Spleen (tissue), 11 donors: Measurements from ENCODE around the gene SPIRE2. TPM values are rescaled to one million over a fixed set of nuclear protein-coding genes. Genes with fewer than 3 reads are reported as not detected.

Experiments
- DNase-seq: peaks from one replicate; pipeline ENCODE4 v3.0.0-alpha.2; 2020
- H3K27ac ChIP-seq, 8 donors: fragments of 200-600 bp; sonication (generic) in 7 of 8; 1 replicate in 4 of 8; 2 replicates in 4 of 8; pipeline versions ENCODE4 v1.5.0 to v1.8.0; 2016 to 2021; ENCODE audit warnings: inconsistent platforms in 4 of 8, mild to moderate bottlenecking in 4 of 8, moderate library complexity in 1 of 8
- H3K27me3 ChIP-seq, 7 donors: fragments of 200-600 bp; sonication (generic) in 6 of 7; replicated peaks in 1 of 7; 1 replicate in 4 of 7; 2 replicates in 3 of 7; pipeline versions ENCODE4 v1.5.0 to v1.8.0; 2016 to 2021; ENCODE audit warnings: inconsistent platforms in 3 of 7, mild to moderate bottlenecking in 1 of 7
- H3K36me3 ChIP-seq, 6 donors: fragments of 200-600 bp; sonication (generic) in 5 of 6; 1 replicate in 4 of 6; 2 replicates in 2 of 6; pipeline versions ENCODE4 v1.5.0 to v1.8.0; 2016 to 2021; ENCODE audit warnings: inconsistent platforms in 2 of 6
- H3K4me1 ChIP-seq, 6 donors: fragments of 200-600 bp; sonication (generic) in 5 of 6; 1 replicate in 3 of 6; 2 replicates in 3 of 6; pipeline versions ENCODE4 v1.5.0 to v1.8.0; 2016 to 2021; ENCODE audit warnings: inconsistent platforms in 3 of 6
- H3K4me3 ChIP-seq, 8 donors: fragments of 200-600 bp; sonication (generic) in 7 of 8; 1 replicate in 4 of 8; 2 replicates in 4 of 8; pipeline versions ENCODE4 v1.5.0 to v1.8.0; 2016 to 2021; ENCODE audit warnings: inconsistent platforms in 4 of 8, mild to moderate bottlenecking in 4 of 8, moderate library complexity in 2 of 8
- H3K9me3 ChIP-seq, 8 donors: fragments of 200-600 bp; sonication (generic) in 7 of 8; 1 replicate in 4 of 8; 2 replicates in 4 of 8; pipeline versions ENCODE4 v1.5.0 to v1.8.0; 2016 to 2021; ENCODE audit warnings: inconsistent platforms in 4 of 8
- CTCF ChIP-seq, 11 experiments: fragments of 200-600 bp in 7 of 11; fragments of 450-650 bp in 4 of 11; sonication (generic) in 4 of 11; IDR thresholded peaks in 8 of 11; conservative IDR thresholded peaks in 3 of 11; 1 replicate in 7 of 11; 2 replicates in 4 of 11; pipeline versions ENCODE4 v1.4.0 to v1.8.0; 2016 to 2021; ENCODE audit warnings: antibody characterized with exemption in 11 of 11, inconsistent platforms in 4 of 11, mild to moderate bottlenecking in 1 of 11
- POLR2A ChIP-seq, 3 donors: fragments of 450-650 bp; IDR thresholded peaks; one replicate each; pipeline ENCODE4 v1.5.1; 2017; ENCODE audit warnings: antibody characterized with exemption in 3 of 3, mild to moderate bottlenecking in 1 of 3
- POLR2AphosphoS5 ChIP-seq, 3 donors: sonication (generic); formaldehyde crosslinking; IDR thresholded peaks; one replicate each; pipeline ENCODE4 v1.5.1; 2017; ENCODE audit warnings: antibody characterized with exemption in 3 of 3
- WGBS, 5 donors: extraction: QIAGEN DNeasy Blood & Tissue Kit in 3 of 5; methylation state at CpG; one replicate each; pipeline versions ENCODE4 v1.1.5 to v1.1.7; 2013 to 2018; 5-methylcytosine and 5-hydroxymethylcytosine counted together
- intact Hi-C: fragments of 100-400 bp; cut with DNase I; formaldehyde crosslinking; loops from one replicate; pipeline ENCODE4 v1.15.0; 2023; ENCODE audit warnings: low total_unique reads
- polyA plus RNA-seq, 3 donors: library from polyadenylated mRNA; stranded (reverse); fragments of 200-250 nt; gene quantifications; one replicate each; pipeline ENCODE4 v1.2.1, GENCODE V29; 2013
- total RNA-seq, 7 donors: library from RNA; depleted of rRNA in 3 of 7; stranded (reverse); fragments of >200 nt in 3 of 7; fragmentation: NEBNext Ultra II Directional in 4 of 7; extraction: Animal tissue kit (Norgen Biotek cat#: 25700) in 4 of 7; gene quantifications; one replicate each; pipeline versions ENCODE4 v1.1.0 to v1.2.1, GENCODE V29; 2016 to 2021
- donor health status: healthy with polysubstance abuse.
- donor health status: DM: no; HTN: no; CAD: no; lungs with moderate emphysema.
- donor health status: DM: no; HTN: no; CAD: no.
- donor health status: Bipolar disorder and iron deficiency.
- donor health status: healthy.
- donor health status: DM: no; HTN: no; CAD: no.
- donor health status: DM: yes; HTN: yes; CAD: no.

The SPIRE2 gene
- total and polyA plus RNA-seq, 10 donors = 0.80 to 3.2 (median 1.9) TPM

GRCh38 chr16:89918453-89919347 lies 90.4 kb downstream of the SPIRE2 start, which contains the start of gene MC1R:
MC1R (plus strand) TSS chr16:89918862; CDS start chr16:89919259, 397 bp downstream.
- no peaks in the 10 kb centered on the region for H3K9me3 ChIP-seq
- DNase-seq = no peak
- H3K27ac ChIP-seq = peak within 1 kb of the TSS in 6 of 8 donors; percentile 19 to 69 (median 50)
- H3K27me3 ChIP-seq = peaks cover 0 to 66% (median 50%) of the 10 kb centered on the region in 7 donors
- WGBS, 5 donors = 6 to 9% (median 8%) methylated on average over 17 to 23 of the region's 23 CpGs
- intact Hi-C loops = no loop called here
- peaks cover 33 to 69% (median 59%) of the 10 kb centered on the region in 6 donors for H3K4me1 ChIP-seq
- TF ChIP-seq CTCF (IDR thresholded peaks at IDR 0.05 in 8 of 11, conservative IDR thresholded peaks at IDR 0.05 in 3 of 11) = peak in 7 of 11 experiments; percentile 32 to 64 (median 43)
- no peak for TF ChIP-seq POLR2A (IDR thresholded peaks at IDR 0.05)
- peak in 1 of 3 donors; percentile 21 for TF ChIP-seq POLR2AphosphoS5 (IDR thresholded peaks at IDR 0.05)
- peaks cover 0 to under 1% (median 0%) of the 10 kb centered on the region in 6 donors for H3K36me3 ChIP-seq
- H3K4me3 ChIP-seq = peak within 1 kb of the TSS; percentile 9 to 64 (median 34)

- peaks cover under 1 to 77% (median 61%) of the 10 kb centered on the region in 7 donors for H3K27me3 ChIP-seq
- intact Hi-C loops = no loop called here
- 86 to 94% (median 91%) methylated on average over 47 to 52 of the region's 52 CpGs for WGBS, 5 donors
- H3K27ac ChIP-seq = no peak overlapping the region
- TF ChIP-seq POLR2A (IDR thresholded peaks at IDR 0.05) = no peak
- TF ChIP-seq POLR2AphosphoS5 (IDR thresholded peaks at IDR 0.05) = peak in 1 of 3 donors; percentile 40
- no peak for TF ChIP-seq CTCF (IDR thresholded peaks at IDR 0.05 in 8 of 11, conservative IDR thresholded peaks at IDR 0.05 in 3 of 11)
- H3K4me1 ChIP-seq = peaks cover 34 to 79% (median 70%) of the 10 kb centered on the region in 6 donors
- no peaks in the 10 kb centered on the region for H3K36me3 ChIP-seq
- no peaks in the 10 kb centered on the region for H3K9me3 ChIP-seq
- H3K4me3 ChIP-seq = no peak overlapping the region
- DNase-seq = no peak
These were observed 91.5 kb downstream of the SPIRE2 start for GRCh38 chr16:89919535-89920406.

- H3K27ac ChIP-seq = peak overlapping the region in 2 of 8 donors; percentile 81 to 84
- no peak for DNase-seq
- H3K36me3 ChIP-seq = no peaks in the 10 kb centered on the region
- intact Hi-C loops = no loop called here
- TF ChIP-seq POLR2A (IDR thresholded peaks at IDR 0.05) = no peak
- peaks cover 3 to 86% (median 70%) of the 10 kb centered on the region in 7 donors for H3K27me3 ChIP-seq
- WGBS, 5 donors = 23 to 38% (median 27%) methylated on average over 5 to 6 of the region's 6 CpGs
- H3K4me1 ChIP-seq = peaks cover 37 to 89% (median 80%) of the 10 kb centered on the region in 6 donors
- no peak overlapping the region for H3K4me3 ChIP-seq
- no peaks in the 10 kb centered on the region for H3K9me3 ChIP-seq
These were observed 92.4 kb downstream of the SPIRE2 start for GRCh38 chr16:89920723-89921122.

Other genes starting within 250 kb of the SPIRE2 start
- gene DPEP1, start 214.8 kb upstream of the SPIRE2 start, total RNA-seq = 10 to 100 TPM in 1 of 7 donors, 1 to 10 TPM in 5, under 1 TPM in 1; 0.57 to 39.5 (median 4.0) TPM
- gene DPEP1, start 214.8 kb upstream of the SPIRE2 start, polyA plus RNA-seq = 1 to 10 TPM in 1 of 3 donors, under 1 TPM in 2; 0.33 to 2.0 (median 0.83) TPM
- gene CHMP1A, start 170.8 kb upstream of the SPIRE2 start, total RNA-seq = 10 to 100 TPM; 44.4 to 96.2 (median 79.0) TPM
- gene CHMP1A, start 170.8 kb upstream of the SPIRE2 start, polyA plus RNA-seq = 10 to 100 TPM; 54.2 to 90.5 (median 63.6) TPM
- 1 to 10 TPM; 2.9 to 5.7 (median 4.7) TPM for gene SPATA33, start 170.6 kb upstream of the SPIRE2 start, total RNA-seq
- 1 to 10 TPM; 3.8 to 7.0 (median 4.9) TPM for gene SPATA33, start 170.6 kb upstream of the SPIRE2 start, polyA plus RNA-seq
- gene CDK10, start 141.8 kb upstream of the SPIRE2 start, total RNA-seq = 100 to 1,000 TPM in 2 of 7 donors, 10 to 100 TPM in 5; 47.6 to 114 (median 76.3) TPM
- gene CDK10, start 141.8 kb upstream of the SPIRE2 start, polyA plus RNA-seq = 100 to 1,000 TPM in 2 of 3 donors, 10 to 100 TPM in 1; 74.4 to 201 (median 134) TPM
- 10 to 100 TPM in 6 of 7 donors, 1 to 10 TPM in 1; 6.8 to 16.9 (median 10.5) TPM for gene SPATA2L, start 126.8 kb upstream of the SPIRE2 start, total RNA-seq
- 1 to 10 TPM; 4.6 to 6.3 (median 5.7) TPM for gene SPATA2L, start 126.8 kb upstream of the SPIRE2 start, polyA plus RNA-seq
- gene VPS9D1, start 107.6 kb upstream of the SPIRE2 start, total RNA-seq = 10 to 100 TPM in 6 of 7 donors, 1 to 10 TPM in 1; 6.0 to 28.8 (median 19.2) TPM
- 10 to 100 TPM in 2 of 3 donors, 1 to 10 TPM in 1; 7.4 to 37.2 (median 34.5) TPM for gene VPS9D1, start 107.6 kb upstream of the SPIRE2 start, polyA plus RNA-seq
- gene ZNF276, start 106.9 kb upstream of the SPIRE2 start, total RNA-seq = 10 to 100 TPM; 59.0 to 83.7 (median 65.3) TPM
- gene ZNF276, start 106.9 kb upstream of the SPIRE2 start, polyA plus RNA-seq = 10 to 100 TPM; 28.9 to 63.6 (median 42.9) TPM
- gene FANCA, start 11.8 kb upstream of the SPIRE2 start, total RNA-seq = 10 to 100 TPM; 15.7 to 28.9 (median 18.0) TPM
- 10 to 100 TPM; 11.5 to 15.3 (median 14.5) TPM for gene FANCA, start 11.8 kb upstream of the SPIRE2 start, polyA plus RNA-seq
- gene TCF25, start 45.1 kb downstream of the SPIRE2 start, total RNA-seq = 100 to 1,000 TPM; 145 to 305 (median 233) TPM
- gene TCF25, start 45.1 kb downstream of the SPIRE2 start, polyA plus RNA-seq = 100 to 1,000 TPM; 113 to 412 (median 334) TPM
- 10 to 100 TPM in 1 of 7 donors, 1 to 10 TPM in 6; 3.0 to 12.5 (median 7.8) TPM for gene MC1R, start 90.4 kb downstream of the SPIRE2 start, total RNA-seq
- 1 to 10 TPM; 2.4 to 3.2 (median 2.6) TPM for gene MC1R, start 90.4 kb downstream of the SPIRE2 start, polyA plus RNA-seq
- gene TUBB3, start 94.9 kb downstream of the SPIRE2 start, total RNA-seq = 1 to 10 TPM in 3 of 7 donors, under 1 TPM in 2, not detected in 2; 0.43 to 2.4 (median 1.4) TPM
- 1 to 10 TPM in 1 of 3 donors, under 1 TPM in 2; 0.41 to 4.3 (median 0.80) TPM for gene TUBB3, start 94.9 kb downstream of the SPIRE2 start, polyA plus RNA-seq
- 100 to 1,000 TPM in 1 of 7 donors, 10 to 100 TPM in 6; 55.3 to 104 (median 72.4) TPM for gene DEF8, start 120.3 kb downstream of the SPIRE2 start, total RNA-seq
- 10 to 100 TPM; 25.7 to 38.0 (median 33.8) TPM for gene DEF8, start 120.3 kb downstream of the SPIRE2 start, polyA plus RNA-seq
- 1 to 10 TPM in 6 of 7 donors, under 1 TPM in 1; 0.66 to 3.7 (median 1.8) TPM for gene DBNDD1, start 191.0 kb downstream of the SPIRE2 start, total RNA-seq
- gene DBNDD1, start 191.0 kb downstream of the SPIRE2 start, polyA plus RNA-seq = 1 to 10 TPM in 2 of 3 donors, under 1 TPM in 1; 0.87 to 1.9 (median 1.6) TPM
- not detected for gene PRDM7, start 248.9 kb downstream of the SPIRE2 start, total RNA-seq
- gene PRDM7, start 248.9 kb downstream of the SPIRE2 start, polyA plus RNA-seq = not detected